ENCODE measurements around the gene PRKCG. TPM values are rescaled to one million over a fixed set of nuclear protein-coding genes. Genes with fewer than 3 reads are reported as not detected.
"Not testable (repeated sequence)": the region's sequence is repeated elsewhere in the genome, so short reads cannot be mapped to it uniquely, and the experiment has no call there.

The PRKCG gene
- total RNA-seq, 6 donors from 2014 or later = 0.17 to 1.0 (median 0.39) TPM; not detected in 3

DNA sequence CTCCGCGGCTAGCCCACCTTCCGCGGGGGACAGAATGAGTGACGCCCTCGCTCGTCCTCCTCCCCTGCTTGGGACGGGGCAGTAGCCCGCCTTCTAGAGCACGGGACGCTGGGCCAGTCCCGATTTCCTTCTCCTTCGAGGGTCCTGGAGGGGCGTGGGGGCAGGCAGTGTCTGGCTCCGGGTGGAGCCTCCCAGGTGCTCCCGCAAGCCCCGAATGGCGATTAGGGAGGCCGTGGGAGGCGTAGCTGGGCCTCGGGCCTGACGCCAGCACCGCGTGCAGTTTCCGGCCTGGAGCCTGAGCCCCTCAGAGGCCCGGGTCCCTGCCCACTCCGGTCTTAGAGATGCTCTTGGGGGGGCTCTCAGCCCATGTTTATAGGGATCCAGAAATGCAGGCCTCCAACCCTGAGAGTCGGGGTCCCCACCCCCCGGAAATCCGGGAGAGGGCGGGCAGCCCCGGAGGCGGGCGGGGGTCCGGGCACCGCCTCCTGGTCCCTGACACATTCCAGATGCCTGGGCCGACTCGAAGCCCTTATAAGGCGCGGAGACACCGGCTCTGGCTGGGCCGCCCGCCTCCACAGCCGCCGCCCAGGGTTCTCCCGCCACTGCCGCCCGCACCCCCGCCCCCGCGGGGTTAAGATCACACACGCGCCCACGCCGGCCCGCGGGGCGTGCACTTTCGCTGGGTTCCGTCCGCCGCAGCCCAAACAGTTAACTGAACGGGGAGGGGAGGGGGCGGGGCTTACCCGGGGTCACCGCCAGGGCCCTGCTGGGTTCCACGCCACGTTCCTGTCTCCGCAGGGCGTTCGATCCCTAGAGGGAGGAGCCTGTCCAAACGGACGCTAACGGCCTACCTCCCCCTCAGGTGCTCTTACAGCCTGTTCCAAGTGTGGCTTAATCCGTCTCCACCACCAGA, 12.8 kb upstream of the PRKCG start:
- DNase-seq = peak; percentile 90 to 98
- peaks cover 32 to 80% (median 47%) of the 10 kb centered on the region in 4 donors for H3K4me1 ChIP-seq

DNA sequence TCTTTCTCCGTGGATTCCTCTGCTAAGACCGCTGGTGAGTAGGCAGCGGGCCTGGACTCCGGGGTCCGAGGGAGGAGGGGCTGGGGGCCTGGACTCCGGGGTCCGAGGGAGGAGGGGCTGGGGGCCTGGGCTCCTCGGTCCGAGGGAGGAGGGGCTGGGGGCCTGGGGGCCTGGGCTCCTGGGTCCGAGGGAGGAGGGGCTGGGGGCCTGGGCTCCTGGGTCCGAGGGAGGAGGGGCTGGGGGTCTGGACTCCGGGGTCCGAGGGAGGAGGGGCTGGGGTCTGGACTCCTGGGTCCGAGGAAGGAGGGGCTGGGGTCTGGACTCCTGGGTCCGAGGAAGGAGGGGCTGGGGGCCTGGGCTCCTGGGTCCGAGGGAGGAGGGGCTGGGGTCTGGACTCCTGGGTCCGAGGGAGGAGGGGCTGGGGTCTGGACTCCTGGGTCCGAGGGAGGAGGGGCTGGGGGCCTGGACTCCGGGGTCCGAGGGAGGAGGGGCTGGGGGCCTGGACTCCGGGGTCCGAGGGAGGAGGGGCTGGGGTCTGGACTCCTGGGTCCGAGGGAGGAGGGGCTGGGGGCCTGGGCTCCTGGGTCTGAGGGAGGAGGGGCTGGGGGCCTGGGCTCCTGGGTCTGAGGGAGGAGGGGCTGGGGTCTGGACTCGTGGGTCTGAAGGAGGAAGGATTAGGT, 12.1 kb upstream of the PRKCG start:
- ATAC-seq (ENCODE audit: low FRiP score in 2 of 2); H3K9me3 ChIP-seq; H3K27me3 ChIP-seq: not testable (repeated sequence)
- peak in 1 of 2 donors; percentile 85 for DNase-seq
- peaks cover 40 to 83% (median 50%) of the 10 kb centered on the region in 4 donors for H3K4me1 ChIP-seq
- 15 to 48% methylated on average over 3 to 4 of the region's 24 CpGs for WGBS, 2 donors
- peaks cover 7 to 41% (median 20%) of the 10 kb centered on the region in 4 donors for H3K36me3 ChIP-seq
- peak overlapping the region; percentile 91 to 98 (median 96) for H3K27ac ChIP-seq
- H3K4me3 ChIP-seq = peak overlapping the region; percentile 60 to 95 (median 78)
- TF ChIP-seq, protein P1, sequence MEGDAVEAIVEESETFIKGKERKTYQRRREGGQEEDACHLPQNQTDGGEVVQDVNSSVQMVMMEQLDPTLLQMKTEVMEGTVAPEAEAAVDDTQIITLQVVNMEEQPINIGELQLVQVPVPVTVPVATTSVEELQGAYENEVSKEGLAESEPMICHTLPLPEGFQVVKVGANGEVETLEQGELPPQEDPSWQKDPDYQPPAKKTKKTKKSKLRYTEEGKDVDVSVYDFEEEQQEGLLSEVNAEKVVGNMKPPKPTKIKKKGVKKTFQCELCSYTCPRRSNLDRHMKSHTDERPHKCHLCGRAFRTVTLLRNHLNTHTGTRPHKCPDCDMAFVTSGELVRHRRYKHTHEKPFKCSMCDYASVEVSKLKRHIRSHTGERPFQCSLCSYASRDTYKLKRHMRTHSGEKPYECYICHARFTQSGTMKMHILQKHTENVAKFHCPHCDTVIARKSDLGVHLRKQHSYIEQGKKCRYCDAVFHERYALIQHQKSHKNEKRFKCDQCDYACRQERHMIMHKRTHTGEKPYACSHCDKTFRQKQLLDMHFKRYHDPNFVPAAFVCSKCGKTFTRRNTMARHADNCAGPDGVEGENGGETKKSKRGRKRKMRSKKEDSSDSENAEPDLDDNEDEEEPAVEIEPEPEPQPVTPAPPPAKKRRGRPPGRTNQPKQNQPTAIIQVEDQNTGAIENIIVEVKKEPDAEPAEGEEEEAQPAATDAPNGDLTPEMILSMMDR (IDR thresholded peaks at IDR 0.05) = peak in 1 of 6 experiments; percentile 3

More for the DNA sequence above, 12.8 kb upstream of the PRKCG start:
- H3K4me3 ChIP-seq = peak overlapping the region; percentile 60 to 95 (median 78)
- H3K27me3 ChIP-seq = no peaks in the 10 kb centered on the region
- peak; percentile 54 to 77 for ATAC-seq (ENCODE audit: low FRiP score in 2 of 2)
- TF ChIP-seq, protein P1 (IDR thresholded peaks at IDR 0.05) = peak; percentile 48 to 88 (median 67)
- TF ChIP-seq POLR2A (IDR thresholded peaks at IDR 0.05) = peak in 3 of 4 donors; percentile 35 to 67 (median 63)
- TF ChIP-seq EP300 (IDR thresholded peaks at IDR 0.05) = no peak
- peak; percentile 71 to 72 for TF ChIP-seq POLR2AphosphoS5 (IDR thresholded peaks at IDR 0.05)
- no peaks in the 10 kb centered on the region for H3K9me3 ChIP-seq
- H3K27ac ChIP-seq = peak overlapping the region; percentile 91 to 98 (median 96)
- H3K36me3 ChIP-seq = peaks cover 4 to 33% (median 15%) of the 10 kb centered on the region in 4 donors
- WGBS, 2 donors = 0 to 1% methylated on average over 1 to 19 of the region's 75 CpGs

DNA sequence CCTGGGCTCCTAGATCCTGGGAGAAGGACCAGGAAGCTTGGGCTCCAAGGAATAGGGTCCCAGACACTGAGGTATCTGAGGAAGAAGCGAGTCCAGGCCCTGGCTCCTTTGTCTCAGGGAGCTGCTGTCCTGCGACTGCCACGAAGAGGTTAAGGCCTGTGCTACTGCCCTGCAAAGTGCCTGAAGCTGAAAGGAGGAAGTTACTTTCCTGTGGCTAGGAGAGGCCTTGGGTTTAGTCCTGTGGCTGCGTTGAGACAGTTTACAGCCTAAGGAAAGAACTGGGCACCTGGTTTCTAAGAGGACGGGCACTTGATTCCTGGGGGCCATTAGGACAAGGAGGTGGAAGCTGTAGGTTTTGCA, 11.5 kb upstream of the PRKCG start:
- Histone ChIP-seq H3K27ac (peak overlapping the region; percentile 91 to 98 (median 96)), H3K4me1 (peaks cover 36 to 83% (median 47%) of the 10 kb centered on the region in 4 donors), H3K36me3 (peaks cover 7 to 46% (median 23%) of the 10 kb centered on the region in 4 donors), H3K27me3 (no peaks in the 10 kb centered on the region), H3K4me3 (peak overlapping the region in 3 of 4 donors; percentile 60 to 83 (median 73)), H3K9me3 (no peaks in the 10 kb centered on the region)
- WGBS, 2 donors = 36 to 40% methylated on average over 5 of the region's 5 CpGs
- TF ChIP-seq POLR2A (IDR thresholded peaks at IDR 0.05) (no peak), POLR2AphosphoS5 (IDR thresholded peaks at IDR 0.05) (no peak), EP300 (IDR thresholded peaks at IDR 0.05) (no peak)
- TF ChIP-seq, protein P1 (IDR thresholded peaks at IDR 0.05) = no peak
- ATAC-seq (ENCODE audit: low FRiP score in 2 of 2) (no peak), DNase-seq (peak in 1 of 2 donors; percentile 70)

DNA sequence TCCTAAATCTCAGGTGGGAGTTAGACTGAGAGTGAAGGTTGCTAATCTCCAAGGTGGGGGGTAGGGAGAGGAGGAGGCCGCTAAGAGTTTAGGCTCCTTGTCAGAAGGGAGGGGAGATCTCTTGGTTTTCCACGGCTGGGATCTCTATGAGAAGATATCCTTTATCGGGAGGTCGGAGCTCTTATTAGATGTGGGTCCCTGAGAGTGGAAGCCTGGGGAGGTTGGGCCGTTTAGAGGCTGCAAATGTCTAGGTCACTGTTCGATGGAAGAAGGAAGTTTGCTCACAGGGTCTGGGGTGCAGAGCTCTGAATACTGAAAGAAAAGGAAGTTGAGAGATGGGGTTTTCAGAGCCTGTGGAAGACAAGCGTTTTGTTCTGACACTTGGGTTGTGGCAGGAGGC, 10.5 kb upstream of the PRKCG start:
- 40 to 77% methylated on average over 7 of the region's 7 CpGs for WGBS, 2 donors

More for the DNA sequence above, 10.5 kb upstream of the PRKCG start:
- TF ChIP-seq POLR2A (IDR thresholded peaks at IDR 0.05) (no peak), EP300 (IDR thresholded peaks at IDR 0.05) (no peak), POLR2AphosphoS5 (IDR thresholded peaks at IDR 0.05) (no peak)
- TF ChIP-seq, protein P1 (IDR thresholded peaks at IDR 0.05) = no peak
- ATAC-seq (ENCODE audit: low FRiP score in 2 of 2) (no peak), DNase-seq (peak in 1 of 2 donors; percentile 51)
- H3K4me1 ChIP-seq = peaks cover 31 to 76% (median 39%) of the 10 kb centered on the region in 4 donors
- no peaks in the 10 kb centered on the region for H3K27me3 ChIP-seq
- peak overlapping the region in 1 of 4 donors; percentile 73 for H3K4me3 ChIP-seq
- peaks cover 7 to 56% (median 28%) of the 10 kb centered on the region in 4 donors for H3K36me3 ChIP-seq
- no peaks in the 10 kb centered on the region for H3K9me3 ChIP-seq
- H3K27ac ChIP-seq = peak overlapping the region; percentile 4 to 98 (median 94)
